Ishikawa (cell line): ENCODE measurements around the gene DCUN1D1.

Experiments used
- CEBPB ChIP-seq: IDR thresholded peaks from 2 replicates; pipeline ENCODE4 v1.6.1; 2012
- CREB1 ChIP-seq: IDR thresholded peaks from 2 replicates; pipeline ENCODE4 v1.6.1; 2012; ENCODE audit warnings: low read depth
- EGR1 ChIP-seq: IDR thresholded peaks from 2 replicates; pipeline ENCODE4 v1.6.1; 2012
- EP300 ChIP-seq: IDR thresholded peaks from 2 replicates; pipeline ENCODE4 v1.6.1; 2012; ENCODE audit warnings: borderline replicate concordance
- FOXM1 ChIP-seq: IDR thresholded peaks from 2 replicates; pipeline ENCODE4 v1.6.1; 2012; ENCODE audit warnings: low read depth, borderline replicate concordance
- NFIC ChIP-seq: IDR thresholded peaks from 2 replicates; pipeline ENCODE4 v1.6.1; 2012
- RAD21 ChIP-seq: IDR thresholded peaks from 2 replicates; pipeline ENCODE4 v1.6.1; 2012; ENCODE audit warnings: low read depth
- TAF1 ChIP-seq: IDR thresholded peaks from 2 replicates; pipeline ENCODE4 v1.6.1; 2012; ENCODE audit warnings: low read depth, mild to moderate bottlenecking
- TCF12 ChIP-seq: IDR thresholded peaks from 2 replicates; pipeline ENCODE4 v1.6.1; 2012; ENCODE audit warnings: low read depth
- TEAD4 ChIP-seq: IDR thresholded peaks from 2 replicates; pipeline ENCODE4 v1.6.1; 2012
- YY1 ChIP-seq: IDR thresholded peaks from 2 replicates; pipeline ENCODE4 v1.6.1; 2012; ENCODE audit warnings: low read depth
- ZBTB7A ChIP-seq: IDR thresholded peaks from 2 replicates; pipeline ENCODE4 v1.6.1; 2012; ENCODE audit warnings: low read depth
- TF ChIP-seq, protein P1 (sequence below): IDR thresholded peaks from 2 replicates; pipeline ENCODE4 v1.6.1; 2012
- TF ChIP-seq, protein P2 (sequence below): IDR thresholded peaks from 2 replicates; pipeline ENCODE4 v1.6.1; 2012
- TF ChIP-seq, protein P3 (sequence below): IDR thresholded peaks from 2 replicates; pipeline ENCODE4 v1.6.1; 2012; ENCODE audit warnings: low read depth, mild to moderate bottlenecking

DCUN1D1 gene

DNA sequence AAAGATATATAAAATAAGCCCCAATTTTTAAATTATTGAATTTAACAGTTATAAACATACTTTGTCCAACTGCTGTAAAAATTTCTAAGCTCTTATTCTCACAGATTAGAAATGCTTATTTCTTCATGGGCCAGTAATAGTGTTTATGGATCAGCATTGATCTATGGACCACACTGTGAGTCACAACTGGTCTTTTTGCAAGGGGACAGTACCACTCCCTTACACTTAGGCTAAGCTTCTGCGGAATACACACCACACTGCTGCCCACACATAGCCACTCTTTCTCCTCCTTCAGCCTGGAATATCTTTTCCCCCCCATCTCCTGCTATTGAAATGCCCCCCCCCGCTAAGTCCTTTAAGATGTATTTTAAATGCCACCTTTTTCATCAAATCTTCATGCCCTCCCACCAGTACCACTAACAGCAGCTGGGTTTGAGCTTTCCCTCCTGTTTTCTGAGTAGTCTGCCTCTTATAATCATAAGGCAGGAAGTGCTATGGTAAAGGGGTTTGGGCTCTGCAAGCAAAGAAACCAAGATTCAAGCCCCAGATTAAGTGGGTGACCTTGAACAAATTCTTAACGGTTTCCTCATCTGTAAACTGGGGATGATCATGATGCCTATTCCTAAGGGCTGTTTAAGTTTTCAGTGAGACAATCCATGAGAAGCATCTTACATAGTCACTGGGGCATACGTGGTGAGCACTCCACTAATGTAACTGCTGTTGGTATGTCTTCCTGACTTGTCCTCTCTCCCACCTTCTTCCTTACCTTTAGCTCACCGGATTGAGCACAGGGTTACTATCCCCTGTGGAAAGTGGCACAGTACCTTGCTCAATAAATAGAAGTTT, 69.2 kb downstream of the DCUN1D1 start:
- TF ChIP-seq, protein P1, sequence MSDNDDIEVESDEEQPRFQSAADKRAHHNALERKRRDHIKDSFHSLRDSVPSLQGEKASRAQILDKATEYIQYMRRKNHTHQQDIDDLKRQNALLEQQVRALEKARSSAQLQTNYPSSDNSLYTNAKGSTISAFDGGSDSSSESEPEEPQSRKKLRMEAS = no peak
- TF ChIP-seq TAF1 (no peak), ZBTB7A (no peak), CEBPB (no peak), NFIC (no peak), TEAD4 (no peak), TCF12 (no peak), RAD21 (no peak), CREB1 (no peak), YY1 (no peak), FOXM1 (no peak), EGR1 (no peak), EP300 (no peak)
- TF ChIP-seq, protein P2, sequence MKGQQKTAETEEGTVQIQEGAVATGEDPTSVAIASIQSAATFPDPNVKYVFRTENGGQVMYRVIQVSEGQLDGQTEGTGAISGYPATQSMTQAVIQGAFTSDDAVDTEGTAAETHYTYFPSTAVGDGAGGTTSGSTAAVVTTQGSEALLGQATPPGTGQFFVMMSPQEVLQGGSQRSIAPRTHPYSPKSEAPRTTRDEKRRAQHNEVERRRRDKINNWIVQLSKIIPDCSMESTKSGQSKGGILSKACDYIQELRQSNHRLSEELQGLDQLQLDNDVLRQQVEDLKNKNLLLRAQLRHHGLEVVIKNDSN = no peak
- TF ChIP-seq, protein P3, sequence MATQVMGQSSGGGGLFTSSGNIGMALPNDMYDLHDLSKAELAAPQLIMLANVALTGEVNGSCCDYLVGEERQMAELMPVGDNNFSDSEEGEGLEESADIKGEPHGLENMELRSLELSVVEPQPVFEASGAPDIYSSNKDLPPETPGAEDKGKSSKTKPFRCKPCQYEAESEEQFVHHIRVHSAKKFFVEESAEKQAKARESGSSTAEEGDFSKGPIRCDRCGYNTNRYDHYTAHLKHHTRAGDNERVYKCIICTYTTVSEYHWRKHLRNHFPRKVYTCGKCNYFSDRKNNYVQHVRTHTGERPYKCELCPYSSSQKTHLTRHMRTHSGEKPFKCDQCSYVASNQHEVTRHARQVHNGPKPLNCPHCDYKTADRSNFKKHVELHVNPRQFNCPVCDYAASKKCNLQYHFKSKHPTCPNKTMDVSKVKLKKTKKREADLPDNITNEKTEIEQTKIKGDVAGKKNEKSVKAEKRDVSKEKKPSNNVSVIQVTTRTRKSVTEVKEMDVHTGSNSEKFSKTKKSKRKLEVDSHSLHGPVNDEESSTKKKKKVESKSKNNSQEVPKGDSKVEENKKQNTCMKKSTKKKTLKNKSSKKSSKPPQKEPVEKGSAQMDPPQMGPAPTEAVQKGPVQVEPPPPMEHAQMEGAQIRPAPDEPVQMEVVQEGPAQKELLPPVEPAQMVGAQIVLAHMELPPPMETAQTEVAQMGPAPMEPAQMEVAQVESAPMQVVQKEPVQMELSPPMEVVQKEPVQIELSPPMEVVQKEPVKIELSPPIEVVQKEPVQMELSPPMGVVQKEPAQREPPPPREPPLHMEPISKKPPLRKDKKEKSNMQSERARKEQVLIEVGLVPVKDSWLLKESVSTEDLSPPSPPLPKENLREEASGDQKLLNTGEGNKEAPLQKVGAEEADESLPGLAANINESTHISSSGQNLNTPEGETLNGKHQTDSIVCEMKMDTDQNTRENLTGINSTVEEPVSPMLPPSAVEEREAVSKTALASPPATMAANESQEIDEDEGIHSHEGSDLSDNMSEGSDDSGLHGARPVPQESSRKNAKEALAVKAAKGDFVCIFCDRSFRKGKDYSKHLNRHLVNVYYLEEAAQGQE = no peak

DNA sequence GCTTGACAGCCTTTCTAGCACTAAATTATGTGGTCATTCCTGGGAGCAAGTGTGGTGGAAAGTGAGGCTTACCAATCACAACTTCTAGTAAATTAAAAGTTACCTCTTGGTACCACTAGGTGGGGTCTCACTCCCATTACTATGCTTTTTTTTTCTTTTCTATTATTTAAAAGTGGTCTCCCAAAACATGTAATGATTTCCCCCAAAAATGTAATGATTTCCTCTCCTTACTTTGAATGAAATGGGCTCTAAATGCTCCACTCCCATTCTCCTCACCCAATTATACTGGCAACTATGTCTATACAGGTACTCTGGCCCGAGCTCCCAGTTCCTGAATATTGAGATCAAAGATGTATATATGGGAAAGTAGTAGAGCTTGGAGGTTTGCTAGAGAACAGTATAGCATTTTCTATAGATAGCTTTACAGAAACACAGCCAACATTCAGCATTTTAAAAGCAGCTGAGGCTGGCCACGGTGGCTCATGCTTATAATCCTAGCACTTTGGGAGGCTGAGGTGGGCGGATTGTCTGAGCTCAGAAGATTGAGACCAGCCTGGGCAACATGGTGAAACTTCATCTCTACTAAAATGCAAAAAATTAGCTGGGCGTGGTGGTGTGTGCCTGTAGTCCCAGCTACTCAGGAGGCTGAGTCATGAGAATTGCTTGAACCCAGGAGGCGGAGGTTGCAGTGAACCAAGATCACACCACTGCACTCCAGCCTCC, 70.9 kb downstream of the DCUN1D1 start:
- TF ChIP-seq FOXM1 (no peak), RAD21 (peak; percentile 53; the same call in 1 of the 2 replicates)

DNA sequence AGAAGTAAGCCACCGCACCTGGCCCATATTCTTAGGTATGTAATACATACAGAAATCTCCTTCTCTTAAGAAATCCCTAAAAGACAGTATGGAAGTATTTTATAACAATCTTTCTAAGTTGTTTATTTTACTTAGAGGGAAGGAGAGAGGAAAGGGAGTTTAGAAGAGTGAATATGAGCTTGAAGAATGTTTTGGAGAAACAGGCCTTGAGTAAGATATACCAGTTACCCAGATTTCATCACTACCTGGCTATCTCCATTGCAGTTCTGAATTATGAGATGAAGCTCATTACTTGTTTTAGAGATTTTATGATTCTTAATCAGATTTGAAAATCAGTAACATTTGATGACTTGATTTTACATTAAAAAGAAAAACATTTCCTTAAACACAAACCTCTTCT, 71.9 kb downstream of the DCUN1D1 start:
- TF ChIP-seq YY1 = no peak
- TF ChIP-seq ZBTB7A = no peak
- TF ChIP-seq CEBPB = no peak
- TF ChIP-seq NFIC = no peak
- TF ChIP-seq RAD21 = no peak
- TF ChIP-seq, protein P3 = no peak
- TF ChIP-seq, protein P2 = no peak
- no peak for TF ChIP-seq TAF1
- TF ChIP-seq, protein P1 = no peak
- no peak for TF ChIP-seq CREB1
- no peak for TF ChIP-seq EP300
- no peak for TF ChIP-seq EGR1
- no peak for TF ChIP-seq TEAD4
- TF ChIP-seq FOXM1 = no peak
- no peak for TF ChIP-seq TCF12

DNA sequence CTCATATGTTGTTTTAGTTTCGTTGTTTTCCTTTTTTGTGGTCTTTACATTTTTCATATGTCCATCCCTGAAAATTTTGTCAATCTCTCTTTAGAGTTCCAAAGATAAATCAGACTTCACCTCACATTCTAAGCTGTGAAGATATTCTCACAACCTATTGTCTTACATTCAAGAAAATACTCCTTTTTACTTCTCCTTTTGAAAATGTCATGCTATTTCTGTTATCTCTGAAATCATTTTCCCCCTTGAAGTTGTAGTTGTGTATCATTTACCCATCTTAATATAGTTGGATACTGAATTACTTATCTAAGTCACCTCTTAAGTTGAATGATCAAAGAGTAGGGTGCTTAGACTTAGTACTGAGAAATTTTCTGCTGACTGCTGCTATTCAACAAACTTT, 74.3 kb downstream of the DCUN1D1 start:
- TF ChIP-seq CEBPB (no peak), TCF12 (no peak)

DNA sequence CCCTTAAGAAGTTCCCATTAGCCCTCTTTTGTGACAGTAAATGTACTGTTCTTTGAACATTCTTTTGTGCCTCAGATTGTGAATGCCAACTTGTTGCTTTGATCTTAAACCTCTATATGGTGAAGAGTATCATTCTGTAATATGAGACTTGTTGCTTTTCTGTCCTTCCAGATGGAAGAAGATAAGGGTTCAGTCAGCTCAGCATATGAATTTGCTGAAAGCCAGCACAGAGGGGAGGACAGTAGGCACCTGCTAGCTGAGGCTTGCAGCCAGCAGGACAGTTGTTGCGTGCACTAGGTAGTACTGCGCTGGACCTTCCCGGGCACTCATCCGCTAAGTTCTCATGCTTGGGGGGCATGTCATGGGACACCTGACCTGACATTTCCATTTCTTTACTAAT, 74.7 kb downstream of the DCUN1D1 start:
- TF ChIP-seq RAD21 (no peak), YY1 (no peak), TAF1 (no peak), FOXM1 (no peak)

DNA sequence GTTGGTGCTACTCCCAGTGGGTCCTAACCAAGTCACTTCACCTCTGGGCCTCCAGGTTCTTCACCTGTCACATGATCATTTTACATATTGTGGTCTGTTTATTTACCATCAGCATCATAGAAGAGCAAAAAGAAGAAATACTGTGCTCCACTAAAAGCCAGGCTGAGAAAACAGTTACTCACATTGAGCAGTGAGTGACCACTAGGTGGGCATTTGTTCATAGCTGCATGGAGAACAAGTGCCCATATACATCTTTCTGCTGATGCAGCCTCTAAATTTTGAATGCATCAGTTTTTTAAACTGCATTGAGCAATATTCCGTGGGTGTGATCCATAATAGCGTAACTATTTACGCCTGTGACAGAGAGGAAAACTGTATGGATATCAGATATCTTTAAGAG, 76.2 kb downstream of the DCUN1D1 start:
- TF ChIP-seq EGR1 (no peak), TAF1 (no peak), CEBPB (no peak), CREB1 (no peak)
